OCI-LY3 (cell line): ENCODE measurements around the gene TRAPPC12.

Experiments
- CTCF ChIP-seq: fragments of 200-600, 300-600 bp; sonication (generic); IDR thresholded peaks from 2 replicates; pipeline ENCODE4 v1.5.1; 2014; ENCODE audit warnings: antibody characterized with exemption, low read length, low read depth
- EZH2phosphoT487 ChIP-seq: fragments of 200-600 bp; shearing (Covaris generic); IDR thresholded peaks from 2 replicates; pipeline ENCODE4 v1.6.1; 2018; ENCODE audit warnings: antibody characterized with exemption, mixed run types, low read depth

GRCh38 chr2:3409627-3410170, 30.2 kb downstream of the TRAPPC12 start:
- no peak for TF ChIP-seq CTCF
- no peak for TF ChIP-seq EZH2phosphoT487
